HG02571 (cell line): ENCODE data around the gene C10orf143.
"Not testable (repeated sequence)": the region's sequence is repeated elsewhere in the genome, so short reads cannot be mapped to it uniquely, and the experiment has no call there.

ENCODE experiments used
- ATAC-seq: cut with Tn5 transposase; IDR thresholded peaks from one replicate; pipeline ENCODE4 v1.9.1; 2021; ENCODE audit warnings: mild to moderate bottlenecking, moderate library complexity; ENCODE audit not compliant: unreplicated experiment

C10orf143 gene

GRCh38 chr10:130038019-130038555, 72.5 kb downstream of the C10orf143 start:
- ATAC-seq: no peak

- no peak for ATAC-seq
These were observed 73.4 kb downstream of the C10orf143 start for GRCh38 chr10:130037169-130037661.

DNA sequence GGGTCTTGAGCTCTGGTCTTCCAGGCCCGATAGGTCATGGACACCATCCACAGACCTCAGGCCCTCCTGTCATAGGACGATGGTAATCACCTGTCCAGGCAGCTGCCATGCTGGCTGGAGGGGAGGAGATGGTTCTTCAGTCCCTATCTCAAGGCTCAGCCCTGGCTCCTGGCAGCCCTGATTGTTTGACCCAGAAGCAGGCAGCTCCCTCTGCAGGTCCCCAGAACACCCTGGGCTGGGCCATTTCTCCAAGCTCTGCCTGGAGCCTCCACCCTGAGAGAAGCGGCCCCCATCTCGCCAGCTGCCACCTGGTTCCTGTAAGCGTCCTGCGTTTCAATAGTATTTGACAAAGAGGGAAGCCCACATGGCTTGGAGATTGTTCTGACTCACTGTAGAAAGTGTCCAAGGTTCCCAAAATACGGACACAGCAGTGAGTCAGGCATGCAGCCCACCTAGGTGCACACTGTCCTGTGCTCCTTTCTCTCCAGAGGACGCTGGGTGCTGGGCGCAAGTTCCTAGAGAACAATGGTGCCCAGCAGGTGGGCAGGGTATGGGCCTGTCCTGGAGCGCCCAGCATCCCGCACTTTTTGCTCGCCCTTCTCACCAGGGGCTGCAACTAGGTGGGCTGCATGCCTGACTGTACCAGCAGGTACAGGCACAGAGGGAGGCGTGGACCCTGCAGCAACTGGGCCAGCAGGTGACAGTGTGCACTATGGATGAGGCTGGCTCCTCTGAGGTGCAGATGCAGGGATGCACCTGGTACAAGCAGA, 74.1 kb downstream of the C10orf143 start:
- ATAC-seq: no peak

DNA sequence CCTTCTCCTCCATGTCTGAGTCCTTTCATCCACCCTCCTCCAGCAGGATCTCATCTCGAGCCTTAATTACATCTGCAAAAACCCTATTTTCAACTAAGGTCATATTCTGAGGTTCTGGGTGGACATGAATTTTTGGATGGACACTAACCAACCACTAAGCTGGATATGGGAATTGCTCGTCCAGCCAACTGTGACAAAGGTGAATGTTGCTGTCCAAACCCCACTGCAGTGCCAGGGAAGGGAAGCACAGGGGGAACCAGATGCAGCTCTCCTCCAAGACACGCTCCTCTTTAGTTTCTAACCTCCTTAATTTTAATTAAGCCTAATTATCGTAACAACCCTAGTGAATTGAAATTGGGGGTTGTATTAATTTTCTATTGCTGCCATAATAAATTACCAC, 81.4 kb downstream of the C10orf143 start:
- no peak for ATAC-seq

- ATAC-seq: no peak
These were observed 82.2 kb downstream of the C10orf143 start for GRCh38 chr10:130028465-130028819.

- no peak for ATAC-seq
These were observed 82.7 kb downstream of the C10orf143 start for GRCh38 chr10:130027716-130028464.

DNA sequence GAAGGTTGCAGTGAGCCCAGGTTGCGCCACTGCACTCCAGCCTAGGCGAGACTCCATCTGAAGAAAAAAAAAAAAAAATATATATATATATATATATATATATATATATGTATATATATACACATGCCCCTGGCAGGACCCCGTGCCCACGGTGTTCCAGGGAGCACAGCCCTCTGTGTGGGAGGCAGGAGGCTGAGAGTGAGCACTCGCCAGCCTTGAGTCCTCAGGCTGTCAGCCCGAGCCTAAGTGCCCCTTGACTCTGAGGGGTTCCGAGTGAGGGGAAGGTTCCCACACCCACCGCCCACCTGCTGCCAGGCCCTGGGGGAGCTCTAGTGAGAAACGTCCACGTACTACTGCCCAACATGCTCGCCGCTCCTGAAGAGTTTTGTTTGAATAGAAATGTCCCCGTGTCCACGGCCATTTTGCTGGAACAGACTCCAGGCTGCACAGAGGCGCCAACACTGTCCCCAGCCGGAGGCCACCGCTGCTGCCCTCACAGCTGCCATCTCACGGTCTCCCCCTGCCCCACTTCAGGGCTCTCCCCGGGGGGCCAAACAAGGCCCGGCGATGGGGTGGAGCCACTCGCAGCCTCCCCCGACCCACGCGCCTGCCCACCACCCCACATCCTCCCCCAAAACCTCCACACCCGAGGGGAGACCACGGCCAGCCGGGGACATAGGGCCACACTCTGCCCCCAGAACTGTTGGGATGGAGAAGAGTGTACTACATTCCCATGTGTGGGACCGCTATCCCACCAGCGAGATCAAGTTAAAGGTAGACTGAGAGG, 83.8 kb downstream of the C10orf143 start:
- ATAC-seq: no peak

DNA sequence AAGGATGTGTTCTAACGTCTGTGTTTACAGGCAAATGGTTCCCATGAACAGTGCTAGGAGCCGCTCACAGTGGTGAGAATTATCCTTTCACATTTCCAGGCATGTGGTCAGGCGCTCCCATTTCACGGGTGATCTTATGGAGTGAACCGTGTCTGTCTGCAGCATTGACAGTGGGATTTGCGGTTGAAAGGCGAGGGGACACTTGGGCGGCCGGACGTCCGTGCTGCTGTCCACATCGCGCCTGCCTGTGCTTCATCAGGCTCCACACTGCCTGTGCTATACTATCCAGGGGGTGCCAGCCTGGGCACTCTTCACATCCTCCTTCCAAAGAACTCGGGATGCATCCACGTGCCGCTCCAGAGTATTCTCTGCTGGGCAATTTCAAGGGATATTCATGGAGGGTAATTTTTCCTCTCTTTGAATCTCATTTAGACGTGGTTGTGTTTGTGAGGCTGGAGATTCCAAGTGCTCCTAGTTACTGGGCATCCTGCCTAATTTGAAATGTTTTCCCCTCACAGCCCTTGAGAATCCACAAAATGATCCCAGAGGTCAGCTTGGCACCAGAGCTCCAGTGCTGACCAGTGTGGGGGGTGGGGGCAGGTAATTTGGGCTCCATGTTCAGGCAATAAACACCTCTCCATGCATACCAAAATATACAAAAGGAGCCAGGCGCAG, 84.7 kb downstream of the C10orf143 start:
- no peak for ATAC-seq

- ATAC-seq: no peak
These were observed 85.3 kb downstream of the C10orf143 start for GRCh38 chr10:130025326-130025725.

DNA sequence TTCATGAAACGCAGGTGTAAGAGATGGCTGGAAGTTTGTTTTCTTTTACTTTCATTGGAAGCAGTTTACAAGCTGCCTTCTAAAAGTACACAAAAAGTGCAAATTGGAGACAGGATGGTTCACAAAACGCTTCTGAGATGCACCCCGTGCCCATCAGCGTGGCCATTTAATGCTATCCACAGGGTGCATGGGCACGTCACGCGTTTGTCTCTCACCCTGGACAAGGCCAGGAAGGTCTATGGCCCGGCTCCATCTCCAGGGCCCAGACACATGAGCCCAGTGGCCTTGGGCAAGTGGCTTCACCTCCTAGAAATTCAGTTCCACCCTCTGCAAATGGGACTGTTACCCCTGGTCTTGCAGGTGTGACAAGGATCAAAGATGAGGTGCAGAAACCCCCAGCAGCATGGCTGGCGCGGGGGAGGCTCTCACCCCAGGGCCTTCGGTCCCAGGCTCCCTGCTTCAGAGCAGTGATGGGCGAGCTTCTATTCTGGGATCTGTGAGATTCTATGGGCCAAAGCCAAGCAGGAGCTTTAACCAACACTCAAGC, 85.8 kb downstream of the C10orf143 start:
- no peak for ATAC-seq

DNA sequence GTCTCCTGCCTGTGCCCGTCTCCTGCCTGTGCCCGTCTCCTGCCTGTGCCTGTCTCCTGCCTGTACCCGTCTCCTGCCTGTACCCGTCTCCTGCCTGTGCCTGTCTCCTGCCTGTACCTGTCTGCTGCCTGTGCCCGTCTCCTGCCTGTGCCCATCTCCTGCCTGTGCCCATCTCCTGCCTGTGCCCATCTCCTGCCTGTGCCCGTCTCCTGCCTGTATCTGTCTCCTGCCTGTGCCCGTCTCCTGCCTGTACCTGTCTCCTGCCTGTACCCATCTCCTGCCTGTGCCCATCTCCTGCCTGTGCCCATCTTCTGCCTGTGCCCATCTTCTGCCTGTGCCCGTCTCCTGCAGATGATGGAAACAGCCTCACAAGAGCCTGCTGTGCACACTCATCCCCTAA, 86.3 kb downstream of the C10orf143 start:
- not testable (repeated sequence) for ATAC-seq

DNA sequence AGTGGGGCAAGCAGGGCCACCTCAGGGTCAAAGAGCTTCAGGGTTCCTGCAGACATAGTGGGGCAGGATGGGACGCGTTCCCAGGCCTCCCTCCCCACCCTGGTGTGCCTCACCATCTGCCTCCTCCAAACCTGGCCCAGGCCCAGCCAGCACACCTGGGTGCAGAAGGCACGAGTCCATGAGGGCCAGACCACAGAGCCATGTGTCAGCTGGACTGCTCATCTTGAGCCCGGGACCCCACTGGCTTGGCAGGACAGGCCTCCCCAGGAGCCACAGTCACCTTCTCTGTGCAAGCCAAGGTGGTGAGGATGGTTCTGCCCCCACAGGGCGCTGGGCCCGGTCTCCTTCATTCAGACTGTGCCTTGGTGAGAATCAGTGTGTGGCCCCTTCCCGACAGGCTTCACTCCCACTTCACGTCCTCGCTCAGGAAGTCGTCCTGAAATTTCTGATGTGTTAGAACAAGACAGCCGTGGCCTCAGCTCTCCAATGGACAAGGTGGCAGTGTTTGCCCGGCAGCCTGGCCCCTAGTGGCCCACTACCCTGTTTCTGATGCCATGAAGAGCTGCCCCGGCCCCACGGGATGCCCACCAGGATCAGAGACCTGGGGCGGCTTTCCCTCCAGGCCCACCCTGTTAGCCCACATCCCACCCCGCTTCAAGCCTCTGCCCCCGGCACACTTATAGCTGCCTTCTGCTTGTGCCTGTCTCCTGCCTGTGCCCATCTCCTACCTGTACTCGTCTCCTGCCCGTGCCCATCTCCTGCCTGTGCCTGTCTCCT, 87.0 kb downstream of the C10orf143 start:
- no peak for ATAC-seq

- no peak for ATAC-seq
These were observed 87.9 kb downstream of the C10orf143 start for GRCh38 chr10:130022511-130023299.

- no peak for ATAC-seq
These were observed 88.5 kb downstream of the C10orf143 start for GRCh38 chr10:130022086-130022485.

DNA sequence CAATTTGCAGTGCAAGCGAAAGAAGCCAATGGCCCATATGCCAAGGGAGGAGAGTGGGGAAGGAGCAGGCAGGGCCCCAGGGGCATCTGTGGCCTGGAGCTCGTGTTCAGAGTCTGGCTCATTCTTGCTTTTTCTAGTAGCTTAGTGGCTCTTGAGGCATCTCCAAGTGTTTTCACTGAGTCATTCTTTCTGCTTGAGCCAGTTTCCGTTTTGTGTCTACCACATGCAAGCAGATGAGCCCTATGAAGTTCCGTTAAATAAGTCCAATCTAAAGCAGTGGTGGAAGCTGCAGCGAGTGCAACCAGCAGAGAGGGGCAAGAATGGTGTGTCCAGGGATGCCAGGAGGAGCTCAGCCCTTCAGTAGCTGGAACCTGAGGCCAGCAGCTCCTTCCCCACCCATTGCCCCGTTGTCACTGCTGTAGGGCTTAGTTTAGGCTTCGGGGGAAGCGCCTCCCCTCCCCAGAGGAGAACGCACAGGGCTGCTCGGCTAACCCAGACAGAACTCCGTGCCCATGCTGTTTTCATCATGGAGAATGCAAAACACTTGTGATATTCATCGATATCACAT, 89.2 kb downstream of the C10orf143 start:
- ATAC-seq: no peak

- no peak for ATAC-seq
These were observed 89.8 kb downstream of the C10orf143 start for GRCh38 chr10:130020651-130021382.

GRCh38 chr10:130018730-130019185, 91.9 kb downstream of the C10orf143 start:
- ATAC-seq: no peak

- no peak for ATAC-seq
These were observed 92.4 kb downstream of the C10orf143 start for GRCh38 chr10:130018265-130018664.
